Measurements from ENCODE around the gene ADORA2A. TPM values are rescaled to one million over a fixed set of nuclear protein-coding genes. Genes with fewer than 3 reads are reported as not detected.

ADORA2A gene
- polyA plus RNA-seq, 1 donor (not counting 4 experiments of a cell fraction or from before 2014, with no cell fraction given): 0.20 TPM

GRCh38 chr22:24430431-24431308 is 3.3 kb downstream of the ADORA2A start:
- H3K27ac ChIP-seq (ENCODE audit: control insufficient read depth, insufficient read depth, low read length): no peak overlapping the region
- H3K9ac ChIP-seq (ENCODE audit: control insufficient read depth, extremely low read depth, insufficient read depth, low read length): no peak overlapping the region
- DNase-seq (ENCODE audit: low read depth, low spot score): no peak
- no peak overlapping the region for H2AFZ ChIP-seq (ENCODE audit: control insufficient read depth, low read length)
- H3K27me3 ChIP-seq (ENCODE audit: control insufficient read depth, extremely low read depth, insufficient read depth, low read length): peaks cover 20% of the 10 kb centered on the region
- no peak for TF ChIP-seq EZH2 (IDR thresholded peaks at IDR 0.05; ENCODE audit: low read length)
- TF ChIP-seq, protein P1, sequence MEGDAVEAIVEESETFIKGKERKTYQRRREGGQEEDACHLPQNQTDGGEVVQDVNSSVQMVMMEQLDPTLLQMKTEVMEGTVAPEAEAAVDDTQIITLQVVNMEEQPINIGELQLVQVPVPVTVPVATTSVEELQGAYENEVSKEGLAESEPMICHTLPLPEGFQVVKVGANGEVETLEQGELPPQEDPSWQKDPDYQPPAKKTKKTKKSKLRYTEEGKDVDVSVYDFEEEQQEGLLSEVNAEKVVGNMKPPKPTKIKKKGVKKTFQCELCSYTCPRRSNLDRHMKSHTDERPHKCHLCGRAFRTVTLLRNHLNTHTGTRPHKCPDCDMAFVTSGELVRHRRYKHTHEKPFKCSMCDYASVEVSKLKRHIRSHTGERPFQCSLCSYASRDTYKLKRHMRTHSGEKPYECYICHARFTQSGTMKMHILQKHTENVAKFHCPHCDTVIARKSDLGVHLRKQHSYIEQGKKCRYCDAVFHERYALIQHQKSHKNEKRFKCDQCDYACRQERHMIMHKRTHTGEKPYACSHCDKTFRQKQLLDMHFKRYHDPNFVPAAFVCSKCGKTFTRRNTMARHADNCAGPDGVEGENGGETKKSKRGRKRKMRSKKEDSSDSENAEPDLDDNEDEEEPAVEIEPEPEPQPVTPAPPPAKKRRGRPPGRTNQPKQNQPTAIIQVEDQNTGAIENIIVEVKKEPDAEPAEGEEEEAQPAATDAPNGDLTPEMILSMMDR (optimal IDR thresholded peaks at IDR 0.05 in 1 of 3, IDR thresholded peaks at IDR 0.05 in 1 of 3, conservative IDR thresholded peaks at IDR 0.05 in 1 of 3; ENCODE audit: extremely low read depth in 1 of 3, insufficient read depth in 2 of 3, low read length in 3 of 3): no peak
- no peaks in the 10 kb centered on the region for H3K36me3 ChIP-seq (ENCODE audit: control insufficient read depth in 2 of 2, extremely low read depth in 1 of 2, insufficient read depth in 2 of 2, low read length in 2 of 2)
- dilution Hi-C loops (cut with MboI; ENCODE audit: extremely low pct_ligation_motif_present, low sequenced_read_pairs): no loop called here
- H3K9me3 ChIP-seq (ENCODE audit: control insufficient read depth, low read depth, low read length): no peaks in the 10 kb centered on the region
- H3K4me3 ChIP-seq (ENCODE audit: control insufficient read depth in 2 of 3, extremely low read depth in 1 of 3, insufficient read depth in 2 of 3, low read depth in 1 of 3, low read length in 3 of 3): no peak overlapping the region
- no peak overlapping the region for H3K4me2 ChIP-seq (ENCODE audit: control insufficient read depth, extremely low read depth, insufficient read depth, low read depth, low read length)
- peaks cover 27% of the 10 kb centered on the region for H3K4me1 ChIP-seq (ENCODE audit: control insufficient read depth, extremely low read depth, insufficient read depth, low read length)
- no peaks in the 10 kb centered on the region for H3K9me1 ChIP-seq (ENCODE audit: control insufficient read depth, extremely low read depth, insufficient read depth, low read length)
- FAIRE-seq: no peak
- no peaks in the 10 kb centered on the region for H3K79me2 ChIP-seq (ENCODE audit: control insufficient read depth, insufficient read depth, low read length)
- H4K20me1 ChIP-seq (ENCODE audit: control insufficient read depth, extremely low read depth, insufficient read depth, low read length): no peaks in the 10 kb centered on the region

GRCh38 chr22:24431309-24432034 is 4.1 kb downstream of the ADORA2A start:
- Histone ChIP-seq H3K27ac (ENCODE audit: control insufficient read depth, insufficient read depth, low read length) (no peak overlapping the region), H3K27me3 (ENCODE audit: control insufficient read depth, extremely low read depth, insufficient read depth, low read length) (peaks cover 12% of the 10 kb centered on the region), H3K79me2 (ENCODE audit: control insufficient read depth, insufficient read depth, low read length) (no peaks in the 10 kb centered on the region), H3K4me2 (ENCODE audit: control insufficient read depth, extremely low read depth, insufficient read depth, low read depth, low read length) (peak overlapping the region; percentile 34), H3K9ac (ENCODE audit: control insufficient read depth, extremely low read depth, insufficient read depth, low read length) (no peak overlapping the region), H3K4me3 (ENCODE audit: control insufficient read depth in 2 of 3, extremely low read depth in 1 of 3, insufficient read depth in 2 of 3, low read depth in 1 of 3, low read length in 3 of 3) (no peak overlapping the region), H4K20me1 (ENCODE audit: control insufficient read depth, extremely low read depth, insufficient read depth, low read length) (no peaks in the 10 kb centered on the region), H3K36me3 (ENCODE audit: control insufficient read depth in 2 of 2, extremely low read depth in 1 of 2, insufficient read depth in 2 of 2, low read length in 2 of 2) (no peaks in the 10 kb centered on the region), H2AFZ (ENCODE audit: control insufficient read depth, low read length) (no peak overlapping the region), H3K4me1 (ENCODE audit: control insufficient read depth, extremely low read depth, insufficient read depth, low read length) (peaks cover 27% of the 10 kb centered on the region), H3K9me1 (ENCODE audit: control insufficient read depth, extremely low read depth, insufficient read depth, low read length) (no peaks in the 10 kb centered on the region), H3K9me3 (ENCODE audit: control insufficient read depth, low read depth, low read length) (no peaks in the 10 kb centered on the region)
- FAIRE-seq (no peak), DNase-seq (ENCODE audit: low read depth, low spot score) (no peak)
- TF ChIP-seq, protein P1 (optimal IDR thresholded peaks at IDR 0.05 in 1 of 3, IDR thresholded peaks at IDR 0.05 in 1 of 3, conservative IDR thresholded peaks at IDR 0.05 in 1 of 3; ENCODE audit: extremely low read depth in 1 of 3, insufficient read depth in 2 of 3, low read length in 3 of 3): no peak
- no peak for TF ChIP-seq EZH2 (IDR thresholded peaks at IDR 0.05; ENCODE audit: low read length)
- dilution Hi-C loops (cut with MboI; ENCODE audit: extremely low pct_ligation_motif_present, low sequenced_read_pairs): no loop called here
